ENCODE data around the gene MYO7A. TPM values are rescaled to one million over a fixed set of nuclear protein-coding genes. Genes with fewer than 3 reads are reported as not detected.

The MYO7A gene
- total and polyA plus RNA-seq, 2 donors (not counting 1 experiment from before 2014, with no cell fraction given), result 0.03 to 0.07 TPM

GRCh38 chr11:77172666-77172982 lies 44.6 kb downstream of the MYO7A start:
- no peak overlapping the region for H3K4me3 Mint-ChIP-seq
- peaks cover 15% of the 10 kb centered on the region for H3K4me1 Mint-ChIP-seq

DNA sequence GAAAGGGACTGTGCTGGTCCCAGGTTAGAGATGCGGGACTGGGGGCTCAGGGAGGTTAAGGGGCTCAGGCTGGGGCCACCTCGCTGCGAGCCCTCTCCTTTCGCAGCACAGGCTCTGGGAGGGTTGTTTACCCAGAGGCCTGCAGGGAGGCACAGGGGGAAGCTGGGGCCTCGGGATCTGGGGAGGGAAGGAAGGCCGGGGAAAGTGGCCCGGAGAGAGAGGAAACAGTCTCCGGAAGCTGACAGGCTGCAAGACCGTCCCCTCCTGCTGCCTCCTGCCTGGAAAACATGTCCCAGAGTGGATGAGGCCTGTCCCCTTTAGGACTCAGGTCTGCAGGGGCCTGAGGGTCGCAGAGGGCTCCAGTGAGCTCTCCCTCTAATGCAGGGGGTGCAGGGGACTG lies 45.4 kb downstream of the MYO7A start:
- DNase-seq, result no peak
- no peaks in the 10 kb centered on the region for H3K27me3 Mint-ChIP-seq
- no peak overlapping the region for H3K4me2 ChIP-seq (replicated peaks; ENCODE audit: low read depth, low read length, poor library complexity, severe bottlenecking)
- no peak overlapping the region for H3K4me3 Mint-ChIP-seq
- H3K9me3 ChIP-seq (ENCODE audit: control extremely low read depth in 1 of 3, control insufficient read depth in 2 of 3, insufficient read depth in 1 of 3, low read length in 2 of 3), result no peaks in the 10 kb centered on the region
- H3K4me1 ChIP-seq (ENCODE audit: control insufficient read depth in 2 of 2, insufficient read depth in 2 of 2, low read length in 2 of 2), result peaks cover 0 to 11% of the 10 kb centered on the region in 2 donors
- TF ChIP-seq EZH2 (IDR thresholded peaks at IDR 0.05; ENCODE audit: borderline replicate concordance, insufficient read depth, low read depth, low read length, poor library complexity, severe bottlenecking), result no peak
- TF ChIP-seq, protein P1, sequence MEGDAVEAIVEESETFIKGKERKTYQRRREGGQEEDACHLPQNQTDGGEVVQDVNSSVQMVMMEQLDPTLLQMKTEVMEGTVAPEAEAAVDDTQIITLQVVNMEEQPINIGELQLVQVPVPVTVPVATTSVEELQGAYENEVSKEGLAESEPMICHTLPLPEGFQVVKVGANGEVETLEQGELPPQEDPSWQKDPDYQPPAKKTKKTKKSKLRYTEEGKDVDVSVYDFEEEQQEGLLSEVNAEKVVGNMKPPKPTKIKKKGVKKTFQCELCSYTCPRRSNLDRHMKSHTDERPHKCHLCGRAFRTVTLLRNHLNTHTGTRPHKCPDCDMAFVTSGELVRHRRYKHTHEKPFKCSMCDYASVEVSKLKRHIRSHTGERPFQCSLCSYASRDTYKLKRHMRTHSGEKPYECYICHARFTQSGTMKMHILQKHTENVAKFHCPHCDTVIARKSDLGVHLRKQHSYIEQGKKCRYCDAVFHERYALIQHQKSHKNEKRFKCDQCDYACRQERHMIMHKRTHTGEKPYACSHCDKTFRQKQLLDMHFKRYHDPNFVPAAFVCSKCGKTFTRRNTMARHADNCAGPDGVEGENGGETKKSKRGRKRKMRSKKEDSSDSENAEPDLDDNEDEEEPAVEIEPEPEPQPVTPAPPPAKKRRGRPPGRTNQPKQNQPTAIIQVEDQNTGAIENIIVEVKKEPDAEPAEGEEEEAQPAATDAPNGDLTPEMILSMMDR (IDR thresholded peaks at IDR 0.05), result no peak
- no peak for ATAC-seq (ENCODE audit: low read depth)
- H3K4me3 ChIP-seq (ENCODE audit: control extremely low read depth in 1 of 5, extremely low read depth in 1 of 5, insufficient read depth in 1 of 5, low read depth in 2 of 5, low read length in 4 of 5), result no peak overlapping the region
- no peak overlapping the region for H2AFZ ChIP-seq (ENCODE audit: insufficient read depth, low read depth, low read length, poor library complexity, severe bottlenecking)
- no peak overlapping the region for H3K9ac ChIP-seq (ENCODE audit: low read length)
- ChIA-PET POLR2A (no interaction called here), CTCF (no interaction called here)
- H3K9me3 Mint-ChIP-seq (ENCODE audit: insufficient read depth), result no peaks in the 10 kb centered on the region
- H3K4me1 Mint-ChIP-seq, result peaks cover 15% of the 10 kb centered on the region
- H3K79me2 ChIP-seq (ENCODE audit: control insufficient read depth, insufficient read depth, low read length), result no peaks in the 10 kb centered on the region
- no peaks in the 10 kb centered on the region for H4K20me1 ChIP-seq (ENCODE audit: control insufficient read depth, insufficient read depth, low read length, poor library complexity, severe bottlenecking)
- no peak overlapping the region for H3K27ac Mint-ChIP-seq
- WGBS (ENCODE audit: insufficient coverage), result 58% methylated on average over 9 of the region's 10 CpGs
- intact Hi-C loops (cut with micrococcal nuclease), result no loop called here
- no peaks in the 10 kb centered on the region for H3K36me3 ChIP-seq (replicated peaks in 1 of 2; ENCODE audit: control extremely low read depth in 1 of 2, control insufficient read depth in 1 of 2, extremely low read depth in 1 of 2, insufficient read depth in 2 of 2, low read length in 1 of 2)
- H3K27ac ChIP-seq (ENCODE audit: low read length in 2 of 2), result no peak overlapping the region
- H3K27me3 ChIP-seq (replicated peaks in 1 of 4; ENCODE audit: control extremely low read depth in 1 of 4, control insufficient read depth in 3 of 4, insufficient read depth in 4 of 4, low read length in 3 of 4), result no peaks in the 10 kb centered on the region

More at GRCh38 chr11:77172666-77172982, 44.6 kb downstream of the MYO7A start:
- CTCF ChIA-PET, result no interaction called here
- Histone ChIP-seq H3K27ac (ENCODE audit: low read length in 2 of 2) (no peak overlapping the region), H3K27me3 (replicated peaks in 1 of 4; ENCODE audit: control extremely low read depth in 1 of 4, control insufficient read depth in 3 of 4, insufficient read depth in 4 of 4, low read length in 3 of 4) (no peaks in the 10 kb centered on the region), H3K9me3 (ENCODE audit: control extremely low read depth in 1 of 3, control insufficient read depth in 2 of 3, insufficient read depth in 1 of 3, low read length in 2 of 3) (no peaks in the 10 kb centered on the region), H3K36me3 (replicated peaks in 1 of 2; ENCODE audit: control extremely low read depth in 1 of 2, control insufficient read depth in 1 of 2, extremely low read depth in 1 of 2, insufficient read depth in 2 of 2, low read length in 1 of 2) (no peaks in the 10 kb centered on the region), H3K9ac (ENCODE audit: low read length) (no peak overlapping the region), H3K4me1 (ENCODE audit: control insufficient read depth in 2 of 2, insufficient read depth in 2 of 2, low read length in 2 of 2) (peaks cover 0 to 11% of the 10 kb centered on the region in 2 donors), H2AFZ (ENCODE audit: insufficient read depth, low read depth, low read length, poor library complexity, severe bottlenecking) (no peak overlapping the region), H3K4me2 (replicated peaks; ENCODE audit: low read depth, low read length, poor library complexity, severe bottlenecking) (no peak overlapping the region), H4K20me1 (ENCODE audit: control insufficient read depth, insufficient read depth, low read length, poor library complexity, severe bottlenecking) (no peaks in the 10 kb centered on the region), H3K4me3 (ENCODE audit: control extremely low read depth in 1 of 5, extremely low read depth in 1 of 5, insufficient read depth in 1 of 5, low read depth in 2 of 5, low read length in 4 of 5) (no peak overlapping the region), H3K79me2 (ENCODE audit: control insufficient read depth, insufficient read depth, low read length) (no peaks in the 10 kb centered on the region)
- DNase-seq (no peak), ATAC-seq (ENCODE audit: low read depth) (no peak)
- H3K9me3 Mint-ChIP-seq (ENCODE audit: insufficient read depth), result no peaks in the 10 kb centered on the region
- 98% methylated on average over 16 of the region's 16 CpGs for WGBS (ENCODE audit: insufficient coverage)
- H3K27ac Mint-ChIP-seq, result no peak overlapping the region
- intact Hi-C loops (cut with micrococcal nuclease), result no loop called here
- no peaks in the 10 kb centered on the region for H3K27me3 Mint-ChIP-seq
- TF ChIP-seq EZH2 (IDR thresholded peaks at IDR 0.05; ENCODE audit: borderline replicate concordance, insufficient read depth, low read depth, low read length, poor library complexity, severe bottlenecking), result no peak
- TF ChIP-seq, protein P1 (IDR thresholded peaks at IDR 0.05), result no peak
- POLR2A ChIA-PET, result no interaction called here
